Activated gamma-delta T cell treated with Interleukin-2 at 50 U/mL for 16 hours (primary cell): ENCODE measurements around the gene ANKRD18B.
"Not testable (repeated sequence)": the region's sequence is repeated elsewhere in the genome, so short reads cannot be mapped to it uniquely, and the experiment has no call there.

Source experiments
- DNase-seq: peaks from one replicate; pipeline ENCODE4 v3.0.0-alpha.2; 2020

Gene ANKRD18B

DNA sequence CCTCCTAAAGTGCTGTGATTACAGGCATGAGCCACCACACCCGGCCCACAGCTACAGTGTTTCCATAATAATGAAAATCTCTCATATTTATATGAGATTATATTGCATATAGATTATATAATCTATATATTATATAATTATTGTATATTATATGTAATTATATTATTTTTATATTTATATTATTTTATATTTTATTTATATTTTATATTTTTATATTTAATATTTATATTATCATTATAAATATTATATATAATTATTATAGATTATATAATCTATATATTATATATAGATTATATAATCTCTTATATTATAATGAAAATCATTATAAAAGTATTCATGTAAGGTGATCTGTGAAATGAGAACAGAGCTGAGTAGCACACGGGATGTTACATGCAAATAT, 11.5 kb downstream of the ANKRD18B start:
- DNase-seq, result no peak

DNA sequence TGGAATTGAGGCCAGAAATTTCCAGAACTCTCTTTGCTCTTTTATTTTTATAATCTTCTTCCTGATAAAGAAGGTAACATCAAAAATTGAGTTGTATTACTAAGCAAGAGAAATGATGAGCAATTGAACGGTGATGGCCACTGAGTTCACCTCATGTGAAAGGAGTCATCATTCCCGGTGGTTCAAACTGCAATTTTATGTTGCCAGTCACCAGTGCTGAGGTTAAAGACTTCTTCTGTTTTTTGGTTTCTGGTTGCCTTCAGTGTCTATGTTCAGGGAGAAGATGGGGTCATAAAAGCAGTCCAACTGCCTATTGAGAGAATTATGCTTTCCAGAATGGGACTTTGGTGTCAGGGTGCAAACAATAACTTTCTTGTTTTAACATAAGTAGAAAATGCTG, 19.4 kb downstream of the ANKRD18B start:
- DNase-seq, result not testable (repeated sequence)

DNA sequence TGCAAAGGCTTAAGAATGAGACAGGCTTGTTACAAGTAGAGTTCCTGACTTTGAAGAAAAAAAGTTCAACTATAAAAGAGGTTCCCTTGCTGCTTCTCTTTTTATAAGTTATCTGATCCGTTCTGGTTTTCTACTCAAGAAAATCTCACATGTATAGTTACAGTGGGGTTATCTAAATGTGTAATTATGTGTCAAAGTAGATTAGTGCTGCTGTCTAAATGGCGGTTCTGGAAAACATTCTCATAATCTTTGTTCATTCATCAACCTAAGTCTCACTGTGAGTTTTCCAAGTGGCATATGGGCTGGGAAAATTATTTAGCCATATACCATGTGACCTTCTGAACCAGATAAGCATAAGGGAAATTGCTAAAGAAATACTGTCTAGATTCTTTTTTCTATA, 21.7 kb downstream of the ANKRD18B start:
- DNase-seq, result not testable (repeated sequence)

DNA sequence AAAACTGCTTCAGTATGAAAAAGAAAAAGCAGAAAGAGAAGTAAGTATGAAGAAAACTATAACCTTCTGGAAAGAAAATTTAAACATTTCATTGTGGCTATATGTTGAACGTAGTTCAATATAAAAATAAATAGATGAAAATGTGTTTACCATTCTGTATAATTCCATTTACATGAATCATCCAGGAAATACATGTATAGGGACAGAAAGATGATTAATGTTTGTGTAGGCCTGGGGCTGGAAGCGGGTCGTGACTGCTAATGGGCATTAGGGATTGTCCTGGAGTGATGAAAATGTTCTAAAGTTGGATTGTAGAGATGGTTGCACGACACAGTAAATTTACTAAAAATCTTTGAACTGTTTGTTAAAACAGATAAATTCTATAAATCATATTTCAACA, 24.8 kb downstream of the ANKRD18B start:
- DNase-seq, result not testable (repeated sequence)

DNA sequence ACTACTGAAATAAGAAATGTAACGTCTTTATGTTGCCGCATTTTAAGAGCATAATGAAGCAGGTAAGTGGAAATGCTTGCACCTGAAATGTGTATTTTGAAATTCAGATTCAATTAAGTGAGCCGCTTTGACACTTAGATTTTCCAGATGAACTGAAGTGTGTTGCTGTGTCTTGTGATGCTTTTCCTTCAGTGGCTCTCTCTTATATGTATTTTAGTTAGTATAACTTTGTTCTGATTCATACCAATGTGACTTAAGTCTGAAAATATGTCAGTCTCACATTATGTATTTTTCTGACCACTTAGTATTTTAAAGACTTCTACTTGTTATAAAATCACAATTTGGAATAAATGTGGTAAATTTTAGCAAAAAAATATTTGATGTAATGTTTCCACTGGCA, 25.4 kb downstream of the ANKRD18B start:
- not testable (repeated sequence) for DNase-seq

DNA sequence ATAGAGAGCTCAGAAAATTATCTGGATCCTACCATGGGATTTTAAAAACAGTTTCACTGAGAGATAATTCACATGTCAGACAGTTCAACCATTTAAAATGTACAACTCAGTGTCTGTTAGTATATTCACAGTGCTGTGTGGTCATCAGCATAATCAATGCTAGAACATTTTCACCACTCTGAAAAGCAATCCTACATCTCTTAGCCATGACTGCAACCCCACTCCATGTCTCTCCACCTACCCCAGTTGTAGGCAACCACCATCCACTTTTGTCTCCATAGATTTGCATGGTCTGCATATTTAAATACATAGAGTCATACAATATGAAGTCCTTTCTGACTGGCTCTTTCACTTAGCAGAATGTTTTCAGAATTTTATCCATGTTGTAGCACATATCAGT, 27.1 kb downstream of the ANKRD18B start:
- not testable (repeated sequence) for DNase-seq

DNA sequence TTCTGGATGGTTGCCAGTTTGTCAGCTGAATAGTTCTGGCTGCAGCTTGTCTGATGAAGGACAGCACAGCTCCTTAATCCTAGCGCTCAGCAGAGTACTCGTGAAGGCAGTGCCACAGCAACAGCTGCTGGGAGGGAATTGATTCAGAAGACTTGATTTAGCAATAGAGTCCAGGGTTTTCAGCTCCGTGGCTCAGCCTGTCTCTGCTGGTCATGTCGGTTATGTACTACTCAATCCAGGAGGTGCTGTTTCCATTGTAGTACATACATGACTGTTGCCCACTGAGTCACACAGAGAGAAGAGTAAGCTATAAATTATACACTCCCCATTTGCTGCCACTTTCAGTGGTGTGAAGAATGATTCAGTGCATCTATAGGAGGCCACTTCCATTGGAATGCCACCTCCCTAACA, 28.3 kb downstream of the ANKRD18B start:
- DNase-seq, result not testable (repeated sequence)

DNA sequence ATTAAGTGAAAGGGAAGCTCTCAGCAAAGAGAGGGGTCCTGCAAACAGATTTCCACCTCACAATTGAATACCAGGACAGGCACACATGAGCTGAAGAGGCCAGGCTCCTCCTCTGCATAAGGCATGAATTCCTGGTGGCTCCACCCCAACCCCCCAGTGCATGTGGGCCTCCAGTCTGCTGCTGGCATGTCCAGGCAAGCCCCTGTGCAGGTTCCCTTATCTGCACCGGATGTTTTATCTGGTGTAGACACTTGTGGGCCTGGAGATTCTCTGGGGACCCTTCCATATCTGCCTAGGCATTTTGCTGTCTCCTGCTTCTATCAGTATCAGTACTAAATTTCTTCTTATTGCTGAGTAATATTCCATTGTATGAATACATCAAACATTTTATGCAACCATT, 36.2 kb downstream of the ANKRD18B start:
- not testable (repeated sequence) for DNase-seq

DNA sequence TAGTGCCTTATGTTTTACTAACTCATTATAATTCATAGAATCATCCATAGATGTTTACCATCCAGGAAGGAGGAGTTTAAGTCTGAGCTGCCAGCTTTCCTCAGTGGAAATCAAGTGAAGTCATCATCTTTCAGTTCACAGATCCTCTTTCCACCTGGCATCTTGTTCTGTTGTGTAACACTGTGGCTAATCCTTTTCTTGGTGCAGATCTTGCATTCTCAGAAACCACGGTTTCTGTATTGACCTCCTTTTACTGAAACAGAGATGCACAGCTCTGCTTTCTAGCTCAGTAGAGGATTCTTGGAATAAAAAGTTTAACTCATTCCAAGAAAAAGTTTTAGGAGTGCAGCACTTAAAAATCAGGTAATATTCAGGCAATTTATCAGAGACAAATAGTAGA, 38.1 kb downstream of the ANKRD18B start:
- DNase-seq, result not testable (repeated sequence)

DNA sequence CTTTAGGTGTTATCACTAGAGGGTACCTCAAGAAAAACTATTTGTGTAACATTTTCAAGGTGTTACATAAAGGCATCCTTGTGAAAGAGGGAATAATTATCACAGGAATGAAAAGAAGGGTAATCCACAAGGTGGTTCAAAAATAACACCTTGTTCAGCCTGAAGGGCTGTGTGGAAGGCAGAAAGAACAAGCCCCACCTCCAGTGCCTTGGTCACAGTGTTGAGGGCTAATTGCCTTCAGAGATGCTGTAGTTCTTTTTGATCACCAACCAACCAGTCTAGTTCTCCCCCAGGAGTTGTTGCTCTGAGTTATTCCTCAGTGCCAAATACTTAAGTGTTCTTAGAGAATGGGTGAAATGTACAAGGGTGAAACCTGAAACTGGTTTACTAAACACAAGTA, 43.7 kb downstream of the ANKRD18B start:
- not testable (repeated sequence) for DNase-seq

DNA sequence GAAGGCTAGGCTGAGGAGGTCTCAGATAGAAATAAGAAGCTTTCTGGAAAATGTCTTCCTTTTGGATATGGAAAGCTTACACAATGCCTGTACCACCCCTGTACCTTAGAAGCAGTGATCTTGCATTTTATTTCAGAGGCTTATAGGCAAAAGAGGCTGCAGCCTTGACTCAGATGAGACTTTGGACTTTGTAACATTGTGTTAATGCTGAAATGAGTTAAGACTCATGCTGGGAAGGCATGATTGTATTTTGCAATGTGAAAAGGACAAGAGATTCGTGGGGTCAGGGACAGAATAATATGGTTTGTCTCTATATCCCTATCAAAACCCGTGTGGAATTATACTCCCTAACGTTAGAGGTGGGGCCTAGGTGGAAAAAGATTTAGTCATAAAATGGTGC, 53.7 kb downstream of the ANKRD18B start:
- DNase-seq, result not testable (repeated sequence)

DNA sequence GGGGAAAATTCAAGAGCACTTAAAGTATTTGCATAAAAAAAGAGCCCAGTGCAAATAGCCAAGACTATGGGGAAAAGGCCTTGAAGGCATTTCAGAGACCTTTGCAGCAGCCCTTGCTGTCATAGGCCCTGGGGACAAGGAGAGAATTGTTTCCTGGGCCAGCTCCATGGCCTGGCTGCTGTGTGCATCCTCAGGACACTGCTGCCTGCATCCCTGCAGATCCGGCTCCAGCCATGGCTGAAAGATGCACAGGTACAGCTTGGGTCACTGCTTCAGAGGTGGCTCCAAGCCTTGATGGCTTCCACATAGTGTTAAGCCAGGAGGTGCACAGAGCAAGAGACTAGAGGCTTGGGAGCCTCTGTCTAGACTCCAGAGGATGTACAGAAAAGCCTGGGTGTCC, 55.9 kb downstream of the ANKRD18B start:
- DNase-seq, result not testable (repeated sequence)

DNA sequence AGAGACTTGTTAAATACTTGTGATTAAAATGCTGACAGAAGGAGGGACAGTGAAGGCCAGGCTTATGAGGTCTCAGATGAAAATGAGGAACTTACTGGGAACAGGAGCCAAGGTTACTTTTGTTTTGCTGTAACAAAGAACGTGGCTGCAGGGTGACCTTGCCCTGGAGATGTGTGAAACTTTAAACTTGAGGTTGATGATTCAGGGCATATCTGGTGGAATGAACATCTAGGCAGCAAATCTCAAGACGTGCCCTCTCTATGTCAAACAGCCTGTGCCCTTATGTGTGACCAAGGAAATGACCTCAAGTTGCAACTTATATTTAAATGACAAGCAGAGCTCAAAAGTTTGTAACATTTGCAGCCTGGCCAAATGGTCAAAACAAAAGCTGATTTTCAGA, 58.6 kb downstream of the ANKRD18B start:
- DNase-seq, result not testable (repeated sequence)

DNA sequence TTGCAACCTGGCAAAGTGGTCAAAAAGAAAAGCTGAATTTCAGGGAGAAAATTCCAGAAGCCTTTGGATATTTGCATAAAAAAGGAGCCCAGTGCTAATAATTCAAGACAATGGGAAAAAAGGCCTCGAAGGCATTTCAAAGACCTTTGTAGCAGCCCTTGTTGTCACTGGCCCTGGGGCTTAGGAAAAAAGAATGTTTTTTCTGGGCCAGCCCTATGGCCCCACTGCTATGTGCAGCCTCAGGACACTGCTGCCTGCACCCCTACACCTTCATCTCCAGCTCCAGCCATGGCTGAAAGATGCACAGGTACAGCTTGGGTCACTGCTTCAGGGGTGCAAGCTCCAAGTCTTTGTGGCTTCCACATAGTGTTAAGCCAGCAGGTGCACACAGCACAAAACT, 62.1 kb downstream of the ANKRD18B start:
- not testable (repeated sequence) for DNase-seq

DNA sequence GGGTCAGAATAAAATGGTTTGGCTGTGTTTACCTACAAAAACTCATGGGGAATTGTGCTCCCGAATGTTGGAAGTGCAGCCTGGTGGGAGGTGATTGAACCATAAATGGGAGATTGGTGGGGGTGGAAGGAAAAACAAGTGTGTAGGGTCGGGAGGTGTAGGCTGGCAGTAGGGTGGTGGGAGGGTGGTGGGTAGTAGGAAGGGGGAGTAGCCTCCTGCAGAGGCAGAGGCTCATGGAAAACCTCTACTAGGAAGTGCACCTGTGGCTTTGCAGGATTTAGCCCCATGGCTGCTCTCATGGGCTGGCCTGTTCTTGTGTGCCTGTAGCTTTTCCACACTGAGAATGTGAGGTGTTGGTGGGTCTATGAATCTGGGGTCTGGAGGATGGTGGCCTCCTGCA, 63.7 kb downstream of the ANKRD18B start:
- not testable (repeated sequence) for DNase-seq

DNA sequence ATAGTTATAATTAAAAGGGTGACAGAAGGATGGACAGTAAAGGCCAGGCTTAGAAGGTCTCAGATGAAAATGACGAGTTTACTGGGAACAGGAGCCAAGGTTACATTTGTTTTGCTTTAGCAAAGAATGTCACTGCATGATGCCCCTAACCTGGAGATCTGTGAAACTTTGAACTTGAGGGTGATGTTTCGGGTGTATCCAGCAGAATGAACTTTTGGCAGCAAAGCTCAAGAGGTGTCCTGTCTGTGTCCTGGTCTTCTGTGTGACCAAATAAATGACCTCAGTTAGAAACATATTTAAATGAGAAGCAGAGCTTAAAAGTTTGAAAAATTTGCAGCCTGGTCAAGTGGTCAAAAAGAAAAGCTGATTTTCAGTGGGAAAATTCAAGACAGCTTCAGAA, 64.8 kb downstream of the ANKRD18B start:
- not testable (repeated sequence) for DNase-seq

DNA sequence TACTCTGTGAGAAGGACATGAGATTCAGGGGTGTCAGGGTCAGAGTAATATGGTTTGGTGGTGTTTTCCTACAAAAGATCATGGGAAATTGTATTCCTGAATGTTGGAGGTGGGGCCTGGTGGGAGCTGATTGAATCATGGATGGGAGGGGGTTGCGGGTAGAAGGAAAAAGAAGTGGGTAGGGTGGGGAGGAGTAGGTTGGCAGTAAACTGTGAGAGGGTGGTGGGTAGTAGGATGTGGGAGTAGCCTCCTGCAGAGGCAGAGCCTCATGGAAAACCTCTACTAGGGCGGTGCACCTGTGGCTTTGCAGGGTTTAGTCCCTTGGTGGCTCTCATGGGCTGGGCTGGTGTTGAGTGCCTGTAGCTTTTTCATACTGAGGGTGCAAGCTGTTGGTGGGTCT, 66.8 kb downstream of the ANKRD18B start:
- DNase-seq, result not testable (repeated sequence)

DNA sequence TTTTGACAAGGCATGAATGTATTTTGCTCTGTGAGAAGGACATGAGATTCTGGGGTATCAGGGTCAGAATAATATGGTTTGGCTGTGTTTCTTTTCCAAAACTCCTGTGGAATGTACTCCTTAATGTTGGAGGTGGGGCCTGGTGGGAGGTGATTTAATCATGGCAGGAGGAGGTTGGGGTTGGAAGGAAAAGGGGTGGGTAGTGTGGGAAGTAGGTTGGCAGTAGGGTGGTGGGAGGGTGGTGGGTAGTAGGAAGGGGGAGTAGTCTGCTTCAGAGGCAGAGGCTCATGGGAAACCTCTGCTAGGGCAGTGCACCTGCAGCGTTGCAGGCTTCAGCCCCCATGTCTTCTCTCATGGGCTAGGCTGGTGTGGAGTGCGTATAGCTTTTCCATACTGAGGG, 72.9 kb downstream of the ANKRD18B start:
- DNase-seq, result not testable (repeated sequence)

DNA sequence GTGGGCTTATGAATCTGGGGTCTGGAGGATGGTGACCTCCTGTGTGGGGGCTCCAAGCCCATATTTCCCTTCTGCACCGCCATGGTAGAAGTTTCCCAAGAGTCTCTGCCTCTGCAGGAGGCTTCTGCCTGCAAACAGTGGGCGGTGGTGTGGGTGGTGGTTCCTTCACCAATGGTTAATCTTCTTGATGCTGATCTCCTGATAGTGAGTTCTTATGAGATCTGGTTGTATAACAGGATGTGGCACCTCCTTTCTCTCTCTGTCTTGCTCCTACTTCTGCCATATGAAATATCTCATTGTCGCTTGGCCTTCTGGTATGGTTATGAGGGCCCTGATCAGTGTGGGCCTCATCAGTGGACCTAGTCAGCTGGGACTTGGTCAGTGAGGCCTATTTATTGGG, 73.3 kb downstream of the ANKRD18B start:
- not testable (repeated sequence) for DNase-seq

DNA sequence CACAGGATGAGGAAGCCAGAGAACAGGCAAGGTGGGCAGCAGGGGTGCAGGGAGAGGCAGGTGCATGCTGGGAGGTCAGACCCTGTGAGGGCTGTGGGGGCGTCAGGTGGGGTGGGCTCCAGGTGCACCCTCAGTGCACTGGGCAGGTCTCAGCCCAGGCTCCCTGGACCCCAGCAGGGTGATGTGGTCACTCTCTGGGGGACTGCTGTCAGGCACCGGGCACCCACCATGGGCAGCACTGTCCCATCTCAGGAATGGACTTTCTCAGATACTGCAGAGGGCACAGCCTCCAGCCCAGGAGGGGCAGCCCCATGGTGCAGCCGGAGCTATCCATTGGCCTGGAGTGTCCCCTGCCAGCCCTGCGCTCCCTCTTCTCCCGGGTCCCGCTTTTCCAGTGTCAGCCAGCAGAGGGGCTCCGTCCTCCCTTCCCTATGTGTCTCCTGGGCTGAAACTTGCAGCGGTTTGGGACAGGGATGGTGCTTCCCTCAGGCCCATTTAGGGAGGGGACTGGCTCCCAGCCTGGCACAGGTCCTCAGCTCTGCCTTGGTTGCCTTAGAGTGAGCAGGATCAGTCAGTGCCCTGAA, 74.8 kb downstream of the ANKRD18B start:
- not testable (repeated sequence) for DNase-seq

DNA sequence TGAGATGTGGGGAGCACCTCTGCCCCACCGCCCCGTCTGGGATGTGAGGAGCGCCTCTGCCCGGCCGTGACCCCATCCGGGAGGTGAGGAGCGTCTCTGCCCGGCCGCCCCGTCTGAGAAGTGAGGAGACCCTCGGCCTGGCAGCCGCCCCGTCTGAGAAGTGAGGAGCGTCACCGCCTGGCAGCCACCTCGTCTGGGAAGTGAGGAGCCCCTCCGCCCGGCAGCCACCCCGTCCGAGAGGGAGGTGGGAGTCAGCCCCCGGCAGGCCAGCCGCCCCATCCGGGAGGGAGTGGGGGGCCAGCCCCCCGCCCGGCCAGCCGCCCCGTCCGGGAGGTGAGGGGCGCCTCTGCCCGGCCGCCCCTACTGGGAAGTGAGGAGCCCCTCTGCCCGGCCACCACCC, 76.9 kb downstream of the ANKRD18B start:
- DNase-seq, result not testable (repeated sequence)

DNA sequence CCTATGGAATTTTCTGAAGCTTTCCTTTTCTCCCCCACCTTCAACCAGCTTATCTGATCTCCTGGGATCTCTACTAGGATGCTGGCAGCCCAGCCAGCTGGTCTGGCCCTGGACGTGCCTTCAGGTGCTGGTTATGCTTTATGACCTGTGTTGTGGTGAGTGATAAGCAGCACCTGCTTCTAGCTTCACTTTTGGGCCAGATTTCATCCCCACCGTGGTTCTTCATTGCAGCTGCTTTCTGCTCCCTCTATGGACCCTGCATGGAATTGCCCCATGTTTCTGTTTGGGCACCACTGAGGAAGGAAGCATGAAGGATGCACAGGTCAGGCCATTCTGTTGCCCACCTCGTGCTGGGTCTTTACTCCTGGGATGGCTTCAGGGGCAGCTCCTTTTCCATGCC, 80.2 kb downstream of the ANKRD18B start:
- DNase-seq, result not testable (repeated sequence)

DNA sequence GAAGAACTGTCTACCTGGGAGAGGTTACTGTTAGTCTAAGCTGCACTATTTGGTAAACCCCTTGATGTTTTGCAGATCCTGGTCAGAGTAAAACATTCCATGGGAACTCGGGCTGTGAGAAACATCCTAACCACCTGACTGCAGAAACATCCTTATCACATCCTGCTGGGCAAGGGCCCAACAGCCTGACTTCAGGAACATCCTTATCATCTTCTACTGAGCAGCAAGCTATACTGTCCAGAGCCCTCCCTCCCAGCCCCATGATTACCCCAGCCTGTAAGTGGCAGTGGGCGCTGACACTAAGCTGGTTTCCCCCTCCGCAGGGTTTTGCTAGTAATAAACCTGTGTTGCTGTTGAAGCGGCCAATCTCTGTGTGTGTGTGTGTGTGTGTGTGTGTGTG, 80.9 kb downstream of the ANKRD18B start:
- not testable (repeated sequence) for DNase-seq

DNA sequence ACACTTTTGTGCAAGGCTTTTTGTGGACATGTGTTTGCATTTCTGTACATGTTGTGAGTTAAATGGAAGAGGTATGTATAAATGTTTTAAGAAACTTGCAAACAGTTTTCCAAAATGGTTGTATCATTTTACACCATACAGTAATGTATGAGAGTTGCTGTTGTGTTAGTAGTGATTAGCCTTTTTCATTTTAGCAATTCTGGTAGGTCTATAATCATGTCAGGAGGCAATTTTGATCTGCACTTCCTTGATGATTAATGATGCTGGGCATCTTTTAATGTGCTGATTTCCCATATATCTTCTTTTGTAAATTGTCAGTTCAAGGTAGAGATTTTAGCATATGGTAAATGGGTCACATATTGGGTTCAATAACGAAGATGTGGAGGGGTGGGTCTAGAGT, 87.3 kb downstream of the ANKRD18B start:
- DNase-seq, result no peak

DNA sequence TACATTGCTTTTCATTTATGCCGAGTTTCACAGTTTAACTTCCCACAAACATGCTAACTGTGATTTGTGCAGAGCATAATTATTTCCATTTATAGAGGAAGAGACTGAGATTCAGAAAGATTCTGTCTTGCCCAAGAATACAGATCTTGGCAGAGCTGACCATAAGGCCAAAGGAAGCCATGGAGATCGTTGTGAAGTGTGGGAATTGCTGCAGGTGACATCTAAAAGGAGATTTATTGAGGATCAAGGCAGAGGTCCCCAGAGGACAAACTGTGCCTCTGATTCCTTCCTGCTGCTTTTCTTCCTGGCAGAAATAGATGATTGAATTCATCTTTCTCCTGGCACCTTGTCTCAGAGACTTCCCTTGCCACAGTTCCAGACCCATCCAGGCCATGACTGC, 88.4 kb downstream of the ANKRD18B start:
- DNase-seq, result not testable (repeated sequence)
